DOHH2 (cell line): Measurements from ENCODE around the gene HIVEP3.

Experiments
- H3F3A ChIP-seq: fragments of 200-600 bp; sonication (generic), shearing (Covaris generic); 2 replicates; pipeline ENCODE4 v1.6.0; 2016; ENCODE audit warnings: antibody characterized with exemption, mild to moderate bottlenecking; ENCODE audit not compliant: control insufficient read depth, insufficient read depth
- H3K27ac ChIP-seq: fragments of 200-600 bp; sonication (generic); 2 replicates; pipeline ENCODE4 v1.5.1; 2014; ENCODE audit warnings: low read depth, mild to moderate bottlenecking, low read length, moderate library complexity
- H3K27me3 ChIP-seq: fragments of 200-600 bp; sonication (generic); 2 replicates; pipeline ENCODE4 v1.6.1; 2014; ENCODE audit warnings: mild to moderate bottlenecking, low read length, mixed read lengths; ENCODE audit not compliant: control insufficient read depth
- H3K36me3 ChIP-seq: fragments of 200-600 bp; sonication (generic); 2 replicates; pipeline ENCODE4 v1.6.1; 2014; ENCODE audit warnings: mild to moderate bottlenecking, low read length, moderate library complexity, mixed read lengths; ENCODE audit not compliant: control insufficient read depth
- H3K4me1 ChIP-seq: fragments of 200-600 bp; sonication (generic); 2 replicates; pipeline ENCODE4 v1.6.1; 2014; ENCODE audit warnings: mild to moderate bottlenecking, low read length, mixed read lengths; ENCODE audit not compliant: control insufficient read depth
- H3K4me2 ChIP-seq: fragments of 200-600 bp; sonication (generic); 2 replicates; pipeline ENCODE4 v1.6.0; 2014; ENCODE audit warnings: mild to moderate bottlenecking, low read length, moderate library complexity
- H3K4me3 ChIP-seq: fragments of 200-600 bp; sonication (generic); 2 replicates; pipeline ENCODE4 v1.5.1; 2014; ENCODE audit warnings: mild to moderate bottlenecking, low read length, mixed read lengths
- H3K79me2 ChIP-seq: fragments of 200-600 bp; sonication (generic); 2 replicates; pipeline ENCODE4 v1.6.1; 2014; ENCODE audit warnings: mild to moderate bottlenecking, low read length, mixed read lengths; ENCODE audit not compliant: control insufficient read depth
- H3K9me2 ChIP-seq: fragments of 200-600 bp; sonication (generic); replicated peaks from 2 replicates; pipeline ENCODE4 v1.6.1; 2014; ENCODE audit warnings: mild to moderate bottlenecking, low read length, mixed read lengths; ENCODE audit not compliant: control insufficient read depth
- H3K9me3 ChIP-seq: fragments of 200-600 bp; sonication (generic); 2 replicates; pipeline ENCODE4 v1.6.1; 2014; ENCODE audit warnings: antibody characterized with exemption, low read length, mixed read lengths; ENCODE audit not compliant: control insufficient read depth, insufficient read depth
- H4K20me1 ChIP-seq: fragments of 200-600 bp; sonication (generic); 2 replicates; pipeline ENCODE4 v1.6.0; 2014; ENCODE audit warnings: low read depth, mild to moderate bottlenecking, antibody characterized with exemption, low read length, moderate library complexity; ENCODE audit not compliant: control insufficient read depth, insufficient read depth
- EZH2phosphoT487 ChIP-seq: fragments of 200-600 bp; sonication (generic); IDR thresholded peaks from 2 replicates; pipeline ENCODE4 v1.6.1; 2017; ENCODE audit warnings: borderline replicate concordance, mild to moderate bottlenecking, antibody characterized with exemption, low read length, moderate library complexity, mixed read lengths
- TF ChIP-seq, protein P1 (sequence below): fragments of 200-600 bp; sonication (generic); IDR thresholded peaks from one replicate; pipeline ENCODE4 v1.5.1; 2014; ENCODE audit warnings: antibody characterized with exemption, mild to moderate bottlenecking, low read depth, low read length; ENCODE audit not compliant: poor library complexity, severe bottlenecking

Gene HIVEP3

DNA sequence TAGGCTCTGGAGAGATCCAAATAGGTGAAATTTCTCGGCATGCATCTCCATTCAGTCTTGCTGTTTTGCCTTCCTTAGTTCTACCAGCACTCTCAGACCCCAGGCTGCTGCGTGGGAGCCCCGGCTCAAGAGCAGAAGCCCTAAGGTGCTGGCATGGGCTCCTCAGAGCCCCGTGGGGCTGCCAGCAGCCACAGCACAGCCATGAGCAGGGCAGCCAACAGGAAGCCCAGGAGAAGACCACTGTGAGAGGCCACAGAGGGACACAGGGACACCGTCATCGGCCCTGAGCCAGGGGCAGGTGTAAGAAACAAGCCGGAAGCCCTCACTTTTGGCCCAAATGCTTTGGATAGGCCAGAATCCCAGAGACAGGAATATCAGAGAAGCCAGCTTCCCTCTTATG lies 66.6 kb downstream of the HIVEP3 start:
- Histone ChIP-seq H3K4me1 (no peaks in the 10 kb centered on the region), H3K27me3 (no peaks in the 10 kb centered on the region), H3F3A (no peaks in the 10 kb centered on the region), H4K20me1 (no peaks in the 10 kb centered on the region), H3K79me2 (no peaks in the 10 kb centered on the region), H3K9me2 (no peaks in the 10 kb centered on the region), H3K9me3 (no peaks in the 10 kb centered on the region), H3K4me3 (no peak overlapping the region), H3K4me2 (no peak overlapping the region), H3K36me3 (no peaks in the 10 kb centered on the region), H3K27ac (no peak overlapping the region)
- TF ChIP-seq EZH2phosphoT487 = no peak
- TF ChIP-seq, protein P1, sequence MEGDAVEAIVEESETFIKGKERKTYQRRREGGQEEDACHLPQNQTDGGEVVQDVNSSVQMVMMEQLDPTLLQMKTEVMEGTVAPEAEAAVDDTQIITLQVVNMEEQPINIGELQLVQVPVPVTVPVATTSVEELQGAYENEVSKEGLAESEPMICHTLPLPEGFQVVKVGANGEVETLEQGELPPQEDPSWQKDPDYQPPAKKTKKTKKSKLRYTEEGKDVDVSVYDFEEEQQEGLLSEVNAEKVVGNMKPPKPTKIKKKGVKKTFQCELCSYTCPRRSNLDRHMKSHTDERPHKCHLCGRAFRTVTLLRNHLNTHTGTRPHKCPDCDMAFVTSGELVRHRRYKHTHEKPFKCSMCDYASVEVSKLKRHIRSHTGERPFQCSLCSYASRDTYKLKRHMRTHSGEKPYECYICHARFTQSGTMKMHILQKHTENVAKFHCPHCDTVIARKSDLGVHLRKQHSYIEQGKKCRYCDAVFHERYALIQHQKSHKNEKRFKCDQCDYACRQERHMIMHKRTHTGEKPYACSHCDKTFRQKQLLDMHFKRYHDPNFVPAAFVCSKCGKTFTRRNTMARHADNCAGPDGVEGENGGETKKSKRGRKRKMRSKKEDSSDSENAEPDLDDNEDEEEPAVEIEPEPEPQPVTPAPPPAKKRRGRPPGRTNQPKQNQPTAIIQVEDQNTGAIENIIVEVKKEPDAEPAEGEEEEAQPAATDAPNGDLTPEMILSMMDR = no peak

DNA sequence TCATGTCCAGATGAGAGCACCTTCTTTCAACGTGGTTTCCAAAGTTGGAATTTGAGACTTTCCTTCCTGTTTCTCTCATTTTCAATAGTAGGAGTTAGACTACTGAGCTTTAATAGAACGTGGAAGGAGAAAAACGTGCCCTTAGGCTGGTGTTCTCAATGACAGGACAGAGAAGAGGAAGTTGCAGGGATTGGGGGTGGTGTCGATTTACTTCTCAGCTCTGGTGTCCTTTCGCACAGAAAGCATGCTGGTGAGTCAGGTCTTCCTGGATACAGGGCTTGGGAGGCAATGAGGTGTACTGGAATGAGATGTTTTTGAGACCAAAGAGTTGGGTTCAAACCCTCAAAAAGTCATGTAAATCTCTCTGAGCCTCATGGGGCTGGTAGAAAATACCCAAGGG lies 67.1 kb downstream of the HIVEP3 start:
- Histone ChIP-seq H3K4me3 (no peak overlapping the region), H3K36me3 (no peaks in the 10 kb centered on the region), H3K79me2 (no peaks in the 10 kb centered on the region), H4K20me1 (no peaks in the 10 kb centered on the region), H3K4me2 (no peak overlapping the region), H3K9me2 (no peaks in the 10 kb centered on the region), H3K4me1 (no peaks in the 10 kb centered on the region), H3K27me3 (no peaks in the 10 kb centered on the region), H3K27ac (no peak overlapping the region), H3F3A (no peaks in the 10 kb centered on the region), H3K9me3 (no peaks in the 10 kb centered on the region)
- TF ChIP-seq EZH2phosphoT487 = no peak
- TF ChIP-seq, protein P1 = no peak

DNA sequence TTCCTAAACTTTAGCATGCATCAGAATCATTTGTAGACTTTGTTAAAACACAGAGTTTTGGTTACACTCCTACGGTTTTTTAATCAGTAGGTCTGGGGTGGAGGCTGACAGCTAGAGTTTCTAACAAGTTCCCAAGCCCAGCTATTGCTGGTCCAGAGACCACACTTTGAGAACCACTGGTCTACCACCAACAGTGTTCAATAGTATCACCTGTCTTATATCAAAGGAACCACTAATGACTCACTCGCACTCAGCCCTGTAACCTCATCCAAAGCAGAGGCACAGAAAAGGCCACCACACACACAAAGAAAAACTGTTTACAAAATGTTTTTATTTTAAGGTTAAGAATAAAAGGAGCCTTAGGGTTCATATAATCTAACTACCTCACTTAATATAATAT lies 68.7 kb downstream of the HIVEP3 start:
- Histone ChIP-seq H3F3A (no peaks in the 10 kb centered on the region), H3K4me3 (no peak overlapping the region), H3K4me2 (no peak overlapping the region), H3K4me1 (no peaks in the 10 kb centered on the region), H3K9me3 (no peaks in the 10 kb centered on the region), H3K79me2 (no peaks in the 10 kb centered on the region), H3K36me3 (no peaks in the 10 kb centered on the region), H3K9me2 (no peaks in the 10 kb centered on the region), H3K27me3 (no peaks in the 10 kb centered on the region), H4K20me1 (no peaks in the 10 kb centered on the region), H3K27ac (no peak overlapping the region)
- TF ChIP-seq EZH2phosphoT487 = no peak
- TF ChIP-seq, protein P1 = no peak

DNA sequence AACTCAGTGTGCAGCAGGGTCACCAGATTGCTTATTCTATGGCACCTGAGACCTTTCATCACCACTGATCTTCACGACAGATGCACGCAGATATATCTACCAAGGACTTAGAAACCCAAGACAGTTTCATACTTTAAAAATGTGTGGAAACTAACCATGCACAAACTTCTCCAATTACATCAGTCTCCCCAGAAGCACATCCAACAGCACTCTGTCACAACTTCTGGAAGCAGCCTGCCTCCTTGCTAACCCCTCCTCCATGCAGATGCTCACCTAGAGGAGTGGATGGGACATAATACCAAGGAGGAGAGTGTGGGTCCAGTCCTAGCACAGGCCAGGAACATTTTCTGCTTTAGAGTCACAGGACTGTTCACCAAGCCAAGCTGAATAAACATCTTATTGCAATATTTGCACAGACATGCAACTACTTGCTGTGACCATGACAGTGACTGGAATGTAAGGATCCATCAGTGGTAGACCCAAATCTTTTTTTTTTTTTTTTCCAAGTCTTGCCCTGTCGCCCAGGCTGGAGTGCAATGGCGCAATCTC lies 69.4 kb downstream of the HIVEP3 start:
- no peaks in the 10 kb centered on the region for H4K20me1 ChIP-seq
- no peak overlapping the region for H3K4me2 ChIP-seq
- H3K36me3 ChIP-seq = no peaks in the 10 kb centered on the region
- H3K4me1 ChIP-seq = no peaks in the 10 kb centered on the region
- no peak for TF ChIP-seq EZH2phosphoT487
- TF ChIP-seq, protein P1 = no peak
- H3K9me3 ChIP-seq = no peaks in the 10 kb centered on the region
- H3K79me2 ChIP-seq = no peaks in the 10 kb centered on the region
- no peaks in the 10 kb centered on the region for H3K9me2 ChIP-seq
- H3K4me3 ChIP-seq = no peak overlapping the region
- no peak overlapping the region for H3K27ac ChIP-seq
- no peaks in the 10 kb centered on the region for H3F3A ChIP-seq
- no peaks in the 10 kb centered on the region for H3K27me3 ChIP-seq
